ENCODE data around the gene ABHD16B.

The ABHD16B gene

DNA sequence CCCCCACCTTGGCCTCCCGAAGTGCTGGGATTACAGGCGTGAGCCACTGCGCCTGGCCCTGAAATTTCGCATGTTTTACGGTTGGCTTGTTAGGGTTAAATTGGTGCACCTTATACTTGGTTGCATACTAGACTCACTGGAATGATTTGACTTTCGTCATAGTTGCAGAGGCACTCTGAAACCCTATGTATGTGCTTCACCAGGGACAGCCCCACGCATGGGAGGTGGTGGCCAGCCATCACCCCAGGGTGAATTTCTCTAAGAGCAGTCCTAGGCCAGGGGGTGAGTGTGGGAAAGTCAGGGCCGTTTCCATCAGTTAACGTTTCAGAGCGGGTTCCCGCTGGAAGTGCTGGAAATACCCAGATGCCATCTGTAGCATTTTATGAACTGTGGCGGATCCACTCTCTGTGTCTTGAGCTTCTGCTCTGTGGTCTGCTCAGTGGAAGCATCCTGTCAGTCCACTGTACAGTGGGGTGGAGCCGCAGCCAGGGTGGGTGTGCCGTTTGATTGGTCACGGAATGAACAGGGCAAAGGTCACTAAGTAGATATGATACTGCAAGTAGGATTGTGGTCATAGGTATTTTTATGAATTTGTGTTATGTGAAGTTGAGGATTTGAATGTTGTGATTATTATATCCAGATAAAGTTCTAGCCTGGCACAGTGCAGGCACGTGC is 46.8 kb downstream of the ABHD16B start:
- TF ChIP-seq, protein P1, sequence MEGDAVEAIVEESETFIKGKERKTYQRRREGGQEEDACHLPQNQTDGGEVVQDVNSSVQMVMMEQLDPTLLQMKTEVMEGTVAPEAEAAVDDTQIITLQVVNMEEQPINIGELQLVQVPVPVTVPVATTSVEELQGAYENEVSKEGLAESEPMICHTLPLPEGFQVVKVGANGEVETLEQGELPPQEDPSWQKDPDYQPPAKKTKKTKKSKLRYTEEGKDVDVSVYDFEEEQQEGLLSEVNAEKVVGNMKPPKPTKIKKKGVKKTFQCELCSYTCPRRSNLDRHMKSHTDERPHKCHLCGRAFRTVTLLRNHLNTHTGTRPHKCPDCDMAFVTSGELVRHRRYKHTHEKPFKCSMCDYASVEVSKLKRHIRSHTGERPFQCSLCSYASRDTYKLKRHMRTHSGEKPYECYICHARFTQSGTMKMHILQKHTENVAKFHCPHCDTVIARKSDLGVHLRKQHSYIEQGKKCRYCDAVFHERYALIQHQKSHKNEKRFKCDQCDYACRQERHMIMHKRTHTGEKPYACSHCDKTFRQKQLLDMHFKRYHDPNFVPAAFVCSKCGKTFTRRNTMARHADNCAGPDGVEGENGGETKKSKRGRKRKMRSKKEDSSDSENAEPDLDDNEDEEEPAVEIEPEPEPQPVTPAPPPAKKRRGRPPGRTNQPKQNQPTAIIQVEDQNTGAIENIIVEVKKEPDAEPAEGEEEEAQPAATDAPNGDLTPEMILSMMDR (IDR thresholded peaks at IDR 0.05; ENCODE audit: low read depth, low read length, missing control alignments), result no peak
- no peak overlapping the region for H3K4me3 ChIP-seq (ENCODE audit: low read depth, low read length)
- in situ Hi-C loops (cut with HindIII; ENCODE audit: low sequenced_read_pairs), result no loop called here
- DNase-seq (ENCODE audit: low read depth), result no peak

DNA sequence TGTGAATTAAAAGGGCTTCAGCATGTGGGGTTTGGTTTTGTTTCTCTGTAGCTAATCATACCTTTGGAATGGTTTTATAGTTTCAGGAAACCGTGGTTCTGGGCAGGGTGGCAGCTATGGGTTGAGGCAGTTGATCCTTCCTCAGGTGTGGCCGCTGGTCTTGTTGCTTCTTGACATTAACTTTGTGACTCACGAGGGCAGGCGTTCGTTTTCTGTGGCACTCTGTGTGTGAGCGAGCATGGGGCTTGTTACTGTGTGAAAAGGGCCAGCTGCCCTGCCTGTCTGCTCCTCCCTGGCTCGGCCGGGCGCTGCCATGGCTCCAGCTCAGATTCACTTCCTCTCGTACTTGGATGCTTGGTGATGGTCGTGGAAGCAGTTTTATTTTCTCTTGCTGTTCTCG is 49.9 kb downstream of the ABHD16B start:
- no peak overlapping the region for H3K4me3 ChIP-seq (ENCODE audit: low read depth, low read length)
- no peak for DNase-seq (ENCODE audit: low read depth)
- TF ChIP-seq, protein P1 (IDR thresholded peaks at IDR 0.05; ENCODE audit: low read depth, low read length, missing control alignments), result no peak
- in situ Hi-C loops (cut with HindIII; ENCODE audit: low sequenced_read_pairs), result no loop called here

All from astrocyte of the cerebellum (primary cell).